Hepatocyte (in vitro differentiated cells): ENCODE measurements around the gene SERPINH1. TPM values are rescaled to one million over a fixed set of nuclear protein-coding genes. Genes with fewer than 3 reads are reported as not detected.

Source experiments
- DNase-seq: peaks from one replicate; pipeline ENCODE4 v3.0.0-alpha.2; 2016; ENCODE audit warnings: low spot score
- H2AFZ ChIP-seq: fragments of 200-600 bp; sonication (generic); 2 replicates; pipeline ENCODE4 v1.6.0; 2016; ENCODE audit warnings: antibody characterized with exemption, mild to moderate bottlenecking
- H3K27ac ChIP-seq: fragments of 200-600 bp; sonication (generic); 2 replicates; pipeline ENCODE4 v1.5.1; 2016; ENCODE audit warnings: mild to moderate bottlenecking
- H3K27me3 ChIP-seq: fragments of 200-600 bp; sonication (generic); 2 replicates; pipeline ENCODE4 v1.6.1; 2016
- H3K36me3 ChIP-seq: fragments of 200-600 bp; sonication (generic); replicated peaks from 2 replicates; pipeline ENCODE4 v1.5.1; 2016; ENCODE audit warnings: low read depth; ENCODE audit not compliant: insufficient read depth
- H3K4me1 ChIP-seq: fragments of 200-600 bp; sonication (generic); 2 replicates; pipeline ENCODE4 v1.5.1; 2016; ENCODE audit warnings: mild to moderate bottlenecking, moderate library complexity; ENCODE audit not compliant: insufficient read depth
- H3K4me2 ChIP-seq: fragments of 200-600 bp; sonication (generic); 2 replicates; pipeline ENCODE4 v1.6.0; 2016
- H3K4me3 ChIP-seq: fragments of 200-600 bp; sonication (generic); 2 replicates; pipeline ENCODE4 v1.5.1; 2016; ENCODE audit warnings: mild to moderate bottlenecking
- H3K79me2 ChIP-seq: fragments of 200-600 bp; sonication (generic); 2 replicates; pipeline ENCODE4 v1.6.0; 2017; ENCODE audit warnings: mild to moderate bottlenecking
- H3K9me2 ChIP-seq: fragments of 200-600 bp; sonication (generic); replicated peaks from 2 replicates; pipeline ENCODE4 v1.6.0; 2017; ENCODE audit warnings: mild to moderate bottlenecking; ENCODE audit not compliant: insufficient read depth
- H3K9me3 ChIP-seq: fragments of 200-600 bp; sonication (generic); 2 replicates; pipeline ENCODE4 v1.5.1; 2016; ENCODE audit warnings: low read depth, mild to moderate bottlenecking
- H4K20me1 ChIP-seq: fragments of 200-600 bp; sonication (generic); 2 replicates; pipeline ENCODE4 v1.6.0; 2016; ENCODE audit warnings: mild to moderate bottlenecking; ENCODE audit not compliant: insufficient read depth, poor library complexity, severe bottlenecking
- EZH2 ChIP-seq: fragments of 200-600 bp; sonication (generic); IDR thresholded peaks from 2 replicates; pipeline ENCODE4 v1.6.1; 2016; ENCODE audit warnings: antibody characterized with exemption, mild to moderate bottlenecking, borderline replicate concordance
- EZH2phosphoT487 ChIP-seq: fragments of 200-600 bp; sonication (generic); IDR thresholded peaks from one replicate; pipeline ENCODE4 v1.6.1; 2018; ENCODE audit warnings: antibody characterized with exemption, mild to moderate bottlenecking, low read depth, moderate library complexity; ENCODE audit not compliant: unreplicated experiment, severe bottlenecking
- WGBS: methylation state at CpG from one replicate; pipeline ENCODE4 v1.1.6; 2016; ENCODE audit warnings: low lambda C conversion rate; ENCODE audit errors: missing lambda C conversion rate; 5-methylcytosine and 5-hydroxymethylcytosine counted together
- polyA plus RNA-seq: library from polyadenylated mRNA; unstranded; fragments of >200 nt; fragmentation: Nextera tagmentation; extraction: Ambion mirVana; gene quantifications from 2 replicates; pipeline ENCODE4 v1.2.1, GENCODE V29; 2016
- total RNA-seq: library from RNA; depleted of rRNA; stranded (reverse); fragments of >200 nt; gene quantifications from 2 replicates; pipeline ENCODE4 v1.2.3, GENCODE V29; 2014
- TF ChIP-seq, protein P1 (sequence below): fragments of 200-600 bp; sonication (generic); IDR thresholded peaks from 2 replicates; pipeline ENCODE4 v1.5.1; 2016; ENCODE audit warnings: antibody characterized with exemption, mild to moderate bottlenecking; ENCODE audit not compliant: poor library complexity

SERPINH1 gene
- total and polyA plus RNA-seq, 2 experiments from 2014 or later: 479 to 805 TPM

DNA sequence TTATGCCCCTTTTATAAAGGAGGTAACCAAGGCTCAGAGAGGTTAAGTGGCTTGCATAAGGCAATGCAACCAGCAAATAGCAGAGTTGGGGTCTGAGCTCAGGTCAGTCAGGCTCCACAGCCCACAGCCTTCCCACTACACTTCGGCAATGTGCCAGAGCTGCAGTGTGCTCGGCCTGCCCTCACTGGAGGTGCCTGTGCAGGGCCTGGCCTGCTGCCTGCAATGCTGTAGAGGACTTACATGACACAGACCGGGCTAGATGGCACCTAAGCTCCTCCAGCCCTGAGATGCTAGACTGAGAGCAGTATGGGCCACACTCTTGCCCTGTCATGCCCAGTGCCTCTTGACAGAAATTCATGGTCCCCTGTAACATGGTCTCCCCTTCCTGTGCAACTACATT is 49.8 kb downstream of the SERPINH1 start:
- Histone ChIP-seq H3K27me3 (no peaks in the 10 kb centered on the region), H3K4me3 (no peak overlapping the region), H3K9me2 (no peaks in the 10 kb centered on the region), H3K27ac (no peak overlapping the region), H3K4me2 (no peak overlapping the region), H3K36me3 (no peaks in the 10 kb centered on the region), H3K4me1 (no peaks in the 10 kb centered on the region), H3K79me2 (no peaks in the 10 kb centered on the region), H2AFZ (no peak overlapping the region), H4K20me1 (no peaks in the 10 kb centered on the region), H3K9me3 (no peaks in the 10 kb centered on the region)
- TF ChIP-seq EZH2phosphoT487: no peak
- TF ChIP-seq EZH2: no peak
- TF ChIP-seq, protein P1, sequence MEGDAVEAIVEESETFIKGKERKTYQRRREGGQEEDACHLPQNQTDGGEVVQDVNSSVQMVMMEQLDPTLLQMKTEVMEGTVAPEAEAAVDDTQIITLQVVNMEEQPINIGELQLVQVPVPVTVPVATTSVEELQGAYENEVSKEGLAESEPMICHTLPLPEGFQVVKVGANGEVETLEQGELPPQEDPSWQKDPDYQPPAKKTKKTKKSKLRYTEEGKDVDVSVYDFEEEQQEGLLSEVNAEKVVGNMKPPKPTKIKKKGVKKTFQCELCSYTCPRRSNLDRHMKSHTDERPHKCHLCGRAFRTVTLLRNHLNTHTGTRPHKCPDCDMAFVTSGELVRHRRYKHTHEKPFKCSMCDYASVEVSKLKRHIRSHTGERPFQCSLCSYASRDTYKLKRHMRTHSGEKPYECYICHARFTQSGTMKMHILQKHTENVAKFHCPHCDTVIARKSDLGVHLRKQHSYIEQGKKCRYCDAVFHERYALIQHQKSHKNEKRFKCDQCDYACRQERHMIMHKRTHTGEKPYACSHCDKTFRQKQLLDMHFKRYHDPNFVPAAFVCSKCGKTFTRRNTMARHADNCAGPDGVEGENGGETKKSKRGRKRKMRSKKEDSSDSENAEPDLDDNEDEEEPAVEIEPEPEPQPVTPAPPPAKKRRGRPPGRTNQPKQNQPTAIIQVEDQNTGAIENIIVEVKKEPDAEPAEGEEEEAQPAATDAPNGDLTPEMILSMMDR: no peak
- DNase-seq: no peak
- 87% methylated on average over 3 of the region's 3 CpGs for WGBS

DNA sequence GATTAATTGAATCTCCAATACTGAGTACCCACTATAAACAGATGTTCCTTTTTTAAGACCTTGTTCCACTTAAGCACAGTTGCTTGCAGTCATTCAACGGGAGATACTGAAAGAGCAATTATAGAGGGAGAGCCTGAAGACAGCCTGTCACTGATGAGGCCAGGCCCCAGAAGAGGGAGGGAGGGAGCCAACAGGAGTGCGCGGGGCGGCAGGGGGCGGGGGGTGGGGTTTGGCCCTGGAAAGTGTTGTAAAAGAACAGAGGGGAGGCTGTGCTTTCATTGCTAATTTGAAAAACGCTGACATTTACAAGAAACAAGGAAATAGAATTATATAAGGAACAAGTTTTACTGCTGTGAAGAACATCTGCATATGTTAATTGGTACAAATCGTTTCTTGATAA is 53.7 kb downstream of the SERPINH1 start:
- H3K4me3 ChIP-seq: no peak overlapping the region
- H3K9me3 ChIP-seq: no peaks in the 10 kb centered on the region
- H3K9me2 ChIP-seq: no peaks in the 10 kb centered on the region
- WGBS: 42% methylated on average over 7 of the region's 7 CpGs
- H3K27ac ChIP-seq: no peak overlapping the region
- no peak overlapping the region for H3K4me2 ChIP-seq
- no peak overlapping the region for H2AFZ ChIP-seq
- TF ChIP-seq EZH2phosphoT487 (no peak), EZH2 (no peak)
- TF ChIP-seq, protein P1: no peak
- H3K36me3 ChIP-seq: no peaks in the 10 kb centered on the region
- no peaks in the 10 kb centered on the region for H3K4me1 ChIP-seq
- H3K79me2 ChIP-seq: no peaks in the 10 kb centered on the region
- no peaks in the 10 kb centered on the region for H4K20me1 ChIP-seq
- no peak for DNase-seq
- H3K27me3 ChIP-seq: no peaks in the 10 kb centered on the region

- no peak for DNase-seq
- H3K4me3 ChIP-seq: no peak overlapping the region
- H3K4me1 ChIP-seq: no peaks in the 10 kb centered on the region
- WGBS: 69% methylated on average over 5 of the region's 5 CpGs
- H3K27ac ChIP-seq: no peak overlapping the region
- no peak overlapping the region for H2AFZ ChIP-seq
- H3K9me3 ChIP-seq: no peaks in the 10 kb centered on the region
- no peaks in the 10 kb centered on the region for H3K79me2 ChIP-seq
- H3K27me3 ChIP-seq: no peaks in the 10 kb centered on the region
- H3K36me3 ChIP-seq: no peaks in the 10 kb centered on the region
- H3K4me2 ChIP-seq: no peak overlapping the region
- H4K20me1 ChIP-seq: no peaks in the 10 kb centered on the region
- TF ChIP-seq, protein P1: no peak
- no peak for TF ChIP-seq EZH2
- no peak for TF ChIP-seq EZH2phosphoT487
- H3K9me2 ChIP-seq: no peaks in the 10 kb centered on the region
Measured at GRCh38 chr11:75616281-75616680, 54.2 kb downstream of the SERPINH1 start.

Other genes with a start within 250 kb of the SERPINH1 start
- gene ARRB1, start 210.6 kb upstream of the SERPINH1 start, total RNA-seq: 83.2 and 91.3 TPM in 2 replicates
- 15.2 and 16.2 TPM in 2 replicates for gene ARRB1, start 210.6 kb upstream of the SERPINH1 start, polyA plus RNA-seq
- 1,201 and 1,418 TPM in 2 replicates for gene RPS3, start 162.7 kb upstream of the SERPINH1 start, total RNA-seq
- gene RPS3, start 162.7 kb upstream of the SERPINH1 start, polyA plus RNA-seq: 1,042 and 1,094 TPM in 2 replicates
- gene KLHL35, start 129.1 kb upstream of the SERPINH1 start, total RNA-seq: 0.63 and 0.88 TPM in 2 replicates
- 1.7 and 3.2 TPM in 2 replicates for gene KLHL35, start 129.1 kb upstream of the SERPINH1 start, polyA plus RNA-seq
- 5.2 and 7.3 TPM in 2 replicates for gene GDPD5, start 36.3 kb upstream of the SERPINH1 start, total RNA-seq
- gene GDPD5, start 36.3 kb upstream of the SERPINH1 start, polyA plus RNA-seq: 6.3 and 8.9 TPM in 2 replicates
- 2.2 and 3.8 TPM in 2 replicates for gene MAP6, start 106.8 kb downstream of the SERPINH1 start, total RNA-seq
- gene MAP6, start 106.8 kb downstream of the SERPINH1 start, polyA plus RNA-seq: 4.4 and 6.4 TPM in 2 replicates
- gene MOGAT2, start 155.6 kb downstream of the SERPINH1 start, total RNA-seq: 2.4 and 3.2 TPM in 2 replicates
- gene MOGAT2, start 155.6 kb downstream of the SERPINH1 start, polyA plus RNA-seq: 0.84 and 2.9 TPM in 2 replicates
- 52.6 and 60.5 TPM in 2 replicates for gene DGAT2, start 206.5 kb downstream of the SERPINH1 start, total RNA-seq
- 27.5 and 55.6 TPM in 2 replicates for gene DGAT2, start 206.5 kb downstream of the SERPINH1 start, polyA plus RNA-seq